ENCODE measurements around the gene SLC5A5. TPM values are rescaled to one million over a fixed set of nuclear protein-coding genes. Genes with fewer than 3 reads are reported as not detected.
"Not testable (repeated sequence)": the region's sequence is repeated elsewhere in the genome, so short reads cannot be mapped to it uniquely, and the experiment has no call there.

Gene SLC5A5
- total RNA-seq, 4 donors from 2014 or later: not detected

- DNase-seq (ENCODE audit: low spot score in 2 of 2): no peak
- 96% methylated on average over 9 of the region's 16 CpGs for WGBS
- H3K9me3 ChIP-seq: no peaks in the 10 kb centered on the region
- peaks cover 14% of the 10 kb centered on the region for H3K4me1 ChIP-seq
- H3K27me3 ChIP-seq: peaks cover 39% of the 10 kb centered on the region
- no peak overlapping the region for H3K4me3 ChIP-seq
- H3K27ac ChIP-seq: no peak overlapping the region
- no peaks in the 10 kb centered on the region for H3K36me3 ChIP-seq
- TF ChIP-seq CTCF (IDR thresholded peaks at IDR 0.05) (no peak), EP300 (IDR thresholded peaks at IDR 0.05) (no peak), POLR2AphosphoS5 (IDR thresholded peaks at IDR 0.05) (no peak), POLR2A (IDR thresholded peaks at IDR 0.05) (no peak)
These were observed 6.0 kb downstream of the SLC5A5 start for GRCh38 chr19:17877696-17878095.

- DNase-seq (ENCODE audit: low spot score in 2 of 2): no peak
- TF ChIP-seq EP300 (IDR thresholded peaks at IDR 0.05) (no peak), POLR2AphosphoS5 (IDR thresholded peaks at IDR 0.05) (no peak), POLR2A (IDR thresholded peaks at IDR 0.05) (no peak), CTCF (IDR thresholded peaks at IDR 0.05) (no peak)
- WGBS: 78% methylated on average over 7 of the region's 7 CpGs
- peaks cover 34% of the 10 kb centered on the region for H3K27me3 ChIP-seq
- H3K27ac ChIP-seq: no peak overlapping the region
- H3K4me1 ChIP-seq: no peaks in the 10 kb centered on the region
- no peaks in the 10 kb centered on the region for H3K36me3 ChIP-seq
- H3K9me3 ChIP-seq: no peaks in the 10 kb centered on the region
- H3K4me3 ChIP-seq: no peak overlapping the region
These were observed 7.7 kb downstream of the SLC5A5 start for GRCh38 chr19:17879466-17879865.

GRCh38 chr19:17881701-17882100 is 10.0 kb downstream of the SLC5A5 start:
- Histone ChIP-seq H3K36me3 (no peaks in the 10 kb centered on the region), H3K27me3 (peaks cover 25% of the 10 kb centered on the region), H3K27ac (no peak overlapping the region), H3K4me3 (no peak overlapping the region), H3K9me3 (no peaks in the 10 kb centered on the region), H3K4me1 (no peaks in the 10 kb centered on the region)
- WGBS: 76% methylated on average over 4 of the region's 7 CpGs
- DNase-seq (ENCODE audit: low spot score in 2 of 2): no peak
- TF ChIP-seq POLR2AphosphoS5 (IDR thresholded peaks at IDR 0.05) (no peak), POLR2A (IDR thresholded peaks at IDR 0.05) (no peak), EP300 (IDR thresholded peaks at IDR 0.05) (no peak), CTCF (IDR thresholded peaks at IDR 0.05) (no peak)

- H3K27me3 ChIP-seq: peaks cover 19% of the 10 kb centered on the region
- no peaks in the 10 kb centered on the region for H3K36me3 ChIP-seq
- no peaks in the 10 kb centered on the region for H3K4me1 ChIP-seq
- TF ChIP-seq EP300 (IDR thresholded peaks at IDR 0.05): no peak
- TF ChIP-seq CTCF (IDR thresholded peaks at IDR 0.05): no peak
- TF ChIP-seq POLR2AphosphoS5 (IDR thresholded peaks at IDR 0.05): no peak
- no peak for TF ChIP-seq POLR2A (IDR thresholded peaks at IDR 0.05)
- no peak overlapping the region for H3K4me3 ChIP-seq
- H3K9me3 ChIP-seq: no peaks in the 10 kb centered on the region
- no peak for DNase-seq (ENCODE audit: low spot score in 2 of 2)
- no peak overlapping the region for H3K27ac ChIP-seq
- 84% methylated on average over 14 of the region's 33 CpGs for WGBS
These were observed 12.1 kb downstream of the SLC5A5 start for GRCh38 chr19:17883627-17884410.

GRCh38 chr19:17886515-17886914 is 14.8 kb downstream of the SLC5A5 start:
- H3K4me1 ChIP-seq: no peaks in the 10 kb centered on the region
- H3K27ac ChIP-seq: no peak overlapping the region
- peaks cover 38% of the 10 kb centered on the region for H3K27me3 ChIP-seq
- DNase-seq (ENCODE audit: low spot score in 2 of 2): no peak
- no peaks in the 10 kb centered on the region for H3K36me3 ChIP-seq
- 79% methylated on average over 7 of the region's 7 CpGs for WGBS
- no peak overlapping the region for H3K4me3 ChIP-seq
- TF ChIP-seq POLR2AphosphoS5 (IDR thresholded peaks at IDR 0.05) (no peak), POLR2A (IDR thresholded peaks at IDR 0.05) (no peak), EP300 (IDR thresholded peaks at IDR 0.05) (no peak), CTCF (IDR thresholded peaks at IDR 0.05) (no peak)
- H3K9me3 ChIP-seq: no peaks in the 10 kb centered on the region

GRCh38 chr19:17887221-17887620 is 15.5 kb downstream of the SLC5A5 start:
- H3K27me3 ChIP-seq: peaks cover 39% of the 10 kb centered on the region
- not testable (repeated sequence) for H3K36me3 ChIP-seq; DNase-seq (ENCODE audit: low spot score in 2 of 2); H3K4me1 ChIP-seq; H3K9me3 ChIP-seq; H3K4me3 ChIP-seq; H3K27ac ChIP-seq
- 72% methylated on average over 4 of the region's 4 CpGs for WGBS

All from suprapubic skin (tissue), 4 donors.